AG20443 (cell line): ENCODE results near the gene PPIL4.
"Not testable (repeated sequence)": the region's sequence is repeated elsewhere in the genome, so short reads cannot be mapped to it uniquely, and the experiment has no call there.

Experiments
- DNase-seq: peaks from one replicate; pipeline ENCODE4 v3.0.0; 2012; ENCODE audit warnings: low spot score, mixed read lengths

Gene PPIL4

GRCh38 chr6:149483849-149484655, 61.8 kb downstream of the PPIL4 start:
- DNase-seq = no peak

- no peak for DNase-seq
Measured at GRCh38 chr6:149483334-149483725, 62.5 kb downstream of the PPIL4 start.

GRCh38 chr6:149482545-149483333, 63.1 kb downstream of the PPIL4 start:
- DNase-seq = no peak

GRCh38 chr6:149480502-149481280, 65.2 kb downstream of the PPIL4 start:
- no peak for DNase-seq

GRCh38 chr6:149478631-149479314, 67.1 kb downstream of the PPIL4 start:
- no peak for DNase-seq

- DNase-seq = peak; percentile 5
Measured at GRCh38 chr6:149477544-149477943, 68.3 kb downstream of the PPIL4 start.

GRCh38 chr6:149476789-149477455, 68.9 kb downstream of the PPIL4 start:
- peak; percentile 1 for DNase-seq

- DNase-seq = peak; percentile 4
Measured at GRCh38 chr6:149474108-149474935, 71.5 kb downstream of the PPIL4 start.

- DNase-seq = peak; percentile 5
Measured at GRCh38 chr6:149473080-149474052, 72.5 kb downstream of the PPIL4 start.

- no peak for DNase-seq
Measured at GRCh38 chr6:149472241-149472640, 73.6 kb downstream of the PPIL4 start.

- no peak for DNase-seq
Measured at GRCh38 chr6:149471801-149472200, 74.0 kb downstream of the PPIL4 start.

- no peak for DNase-seq
Measured at GRCh38 chr6:149470948-149471347, 74.9 kb downstream of the PPIL4 start.

- no peak for DNase-seq
Measured at GRCh38 chr6:149468179-149468578, 77.7 kb downstream of the PPIL4 start.

- no peak for DNase-seq
Measured at GRCh38 chr6:149467265-149467664, 78.6 kb downstream of the PPIL4 start.

- no peak for DNase-seq
Measured at GRCh38 chr6:149464411-149464810, 81.4 kb downstream of the PPIL4 start.

- no peak for DNase-seq
Measured at GRCh38 chr6:149463781-149464180, 82.1 kb downstream of the PPIL4 start.

- DNase-seq = not testable (repeated sequence)
Measured at GRCh38 chr6:149462712-149463111, 83.1 kb downstream of the PPIL4 start.

GRCh38 chr6:149461670-149462069, 84.2 kb downstream of the PPIL4 start:
- DNase-seq = no peak

GRCh38 chr6:149460249-149460648, 85.6 kb downstream of the PPIL4 start:
- DNase-seq = not testable (repeated sequence)
